Memory B cell (primary cell): Measurements from ENCODE around the gene GREM2.

Experiments
- ATAC-seq: fragments of 150-1000 bp; cut with Tn5 transposase; 2 replicates; pipeline ENCODE4 v1.10.0; 2021; ENCODE audit warnings: low read depth, mild to moderate bottlenecking, moderate library complexity
- DNase-seq, 2 donors: peaks; one replicate each; pipeline ENCODE4 v3.0.0; 2022; ENCODE audit warnings: low spot score in 2 of 2
- H3K27ac Mint-ChIP-seq: one replicate; pipeline ENCODE4 v1.8.0; 2022; ENCODE audit warnings: mild to moderate bottlenecking, moderate library complexity, mixed read lengths
- H3K27me3 Mint-ChIP-seq: one replicate; pipeline ENCODE4 v1.8.0; 2022; ENCODE audit warnings: mixed read lengths
- H3K36me3 Mint-ChIP-seq: one replicate; pipeline ENCODE4 v1.8.0; 2022; ENCODE audit warnings: mild to moderate bottlenecking, mixed read lengths
- H3K4me1 Mint-ChIP-seq: one replicate; pipeline ENCODE4 v1.8.0; 2022; ENCODE audit warnings: mixed read lengths
- H3K4me3 Mint-ChIP-seq: one replicate; pipeline ENCODE4 v1.8.0; 2022; ENCODE audit warnings: mild to moderate bottlenecking, moderate library complexity, mixed read lengths
- H3K9me3 Mint-ChIP-seq: one replicate; pipeline ENCODE4 v1.8.0; 2022; ENCODE audit warnings: mixed read lengths

GREM2 gene

GRCh38 chr1:240516069-240516468 lies 95.9 kb downstream of the GREM2 start:
- Mint-ChIP-seq H3K36me3 (no peaks in the 10 kb centered on the region), H3K4me3 (no peak overlapping the region), H3K27ac (no peak overlapping the region), H3K9me3 (peaks cover 2% of the 10 kb centered on the region), H3K4me1 (no peaks in the 10 kb centered on the region), H3K27me3 (peaks cover 1% of the 10 kb centered on the region)
- ATAC-seq (no peak), DNase-seq (no peak)

- no peak for ATAC-seq
- Mint-ChIP-seq H3K27ac (no peak overlapping the region), H3K36me3 (no peaks in the 10 kb centered on the region), H3K9me3 (peaks cover 2% of the 10 kb centered on the region), H3K4me3 (no peak overlapping the region), H3K4me1 (no peaks in the 10 kb centered on the region), H3K27me3 (peaks cover 1% of the 10 kb centered on the region)
- DNase-seq: no peak
Measured at GRCh38 chr1:240515505-240515904, 96.5 kb downstream of the GREM2 start.

- Mint-ChIP-seq H3K9me3 (peaks cover 2% of the 10 kb centered on the region), H3K4me3 (no peak overlapping the region), H3K4me1 (no peaks in the 10 kb centered on the region), H3K27me3 (peaks cover 3% of the 10 kb centered on the region), H3K36me3 (no peaks in the 10 kb centered on the region), H3K27ac (no peak overlapping the region)
- ATAC-seq (no peak), DNase-seq (no peak)
Measured at GRCh38 chr1:240511789-240512188, 100.2 kb downstream of the GREM2 start.

DNA sequence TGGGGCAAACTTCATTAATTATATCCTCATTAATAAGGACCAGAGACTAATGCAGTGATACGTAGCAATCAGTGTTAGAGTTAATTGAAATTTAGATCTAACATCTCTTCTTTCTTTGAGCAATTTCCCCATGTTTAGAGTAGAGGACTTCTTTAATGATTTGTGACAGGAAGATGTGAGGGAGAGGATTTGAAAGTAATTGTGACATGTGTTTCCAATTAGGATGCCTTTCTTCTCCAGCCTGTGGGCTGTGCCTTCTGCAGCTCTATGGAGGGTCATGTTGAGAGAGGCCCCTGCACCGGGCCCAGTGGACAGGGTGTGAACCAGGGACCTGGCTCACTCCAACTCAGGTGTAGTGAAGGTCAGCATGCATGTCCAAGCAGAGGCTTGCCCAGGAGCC lies 103.0 kb downstream of the GREM2 start:
- no peak for DNase-seq
- H3K27me3 Mint-ChIP-seq: peaks cover 3% of the 10 kb centered on the region
- no peaks in the 10 kb centered on the region for H3K36me3 Mint-ChIP-seq
- no peak overlapping the region for H3K4me3 Mint-ChIP-seq
- no peaks in the 10 kb centered on the region for H3K4me1 Mint-ChIP-seq
- ATAC-seq: no peak
- H3K27ac Mint-ChIP-seq: no peak overlapping the region
- H3K9me3 Mint-ChIP-seq: peaks cover 2% of the 10 kb centered on the region

DNA sequence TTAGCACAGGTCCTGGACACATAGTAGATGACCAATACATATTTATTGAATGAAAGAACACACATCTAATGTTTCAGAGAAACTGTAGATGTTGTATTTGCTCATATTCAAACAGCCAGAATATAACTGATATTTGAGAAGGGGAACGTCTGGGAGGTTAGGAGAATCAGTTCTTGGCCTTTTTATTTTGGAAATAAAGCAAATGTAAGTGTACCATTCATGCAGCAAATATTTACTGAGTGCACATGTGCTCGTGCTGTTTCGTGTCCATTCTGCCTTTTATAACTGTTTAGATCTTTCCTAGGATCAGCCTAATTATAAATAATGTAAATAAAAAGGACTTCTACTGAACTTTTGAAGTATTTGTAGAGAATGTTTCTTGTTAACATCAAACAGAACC lies 103.8 kb downstream of the GREM2 start:
- peaks cover 3% of the 10 kb centered on the region for H3K27me3 Mint-ChIP-seq
- H3K9me3 Mint-ChIP-seq: peaks cover 2% of the 10 kb centered on the region
- no peak overlapping the region for H3K27ac Mint-ChIP-seq
- no peak overlapping the region for H3K4me3 Mint-ChIP-seq
- DNase-seq (no peak), ATAC-seq (no peak)
- no peaks in the 10 kb centered on the region for H3K36me3 Mint-ChIP-seq
- H3K4me1 Mint-ChIP-seq: no peaks in the 10 kb centered on the region

DNA sequence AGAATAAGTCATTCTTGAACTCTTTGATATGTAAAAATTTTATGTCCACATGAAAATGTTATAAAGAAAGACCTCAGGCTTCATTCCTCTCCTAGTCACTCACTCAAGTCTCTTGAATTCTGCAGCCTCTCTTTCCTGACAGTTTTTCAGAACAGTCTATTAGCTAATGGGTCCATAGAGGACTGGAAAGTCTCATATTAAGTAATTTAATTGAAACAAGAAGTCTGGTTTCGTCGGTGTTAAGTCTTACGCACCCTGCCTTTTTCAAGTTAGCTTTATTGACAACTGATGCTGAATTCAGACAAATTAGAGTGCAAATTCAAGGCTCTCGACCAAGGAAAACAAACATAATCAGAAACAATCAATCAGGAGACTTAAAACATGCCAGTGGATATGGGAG lies 105.8 kb downstream of the GREM2 start:
- Mint-ChIP-seq H3K27me3 (peaks cover 2% of the 10 kb centered on the region), H3K4me1 (no peaks in the 10 kb centered on the region), H3K27ac (no peak overlapping the region), H3K9me3 (no peaks in the 10 kb centered on the region), H3K36me3 (no peaks in the 10 kb centered on the region), H3K4me3 (no peak overlapping the region)
- DNase-seq: no peak
- no peak for ATAC-seq

DNA sequence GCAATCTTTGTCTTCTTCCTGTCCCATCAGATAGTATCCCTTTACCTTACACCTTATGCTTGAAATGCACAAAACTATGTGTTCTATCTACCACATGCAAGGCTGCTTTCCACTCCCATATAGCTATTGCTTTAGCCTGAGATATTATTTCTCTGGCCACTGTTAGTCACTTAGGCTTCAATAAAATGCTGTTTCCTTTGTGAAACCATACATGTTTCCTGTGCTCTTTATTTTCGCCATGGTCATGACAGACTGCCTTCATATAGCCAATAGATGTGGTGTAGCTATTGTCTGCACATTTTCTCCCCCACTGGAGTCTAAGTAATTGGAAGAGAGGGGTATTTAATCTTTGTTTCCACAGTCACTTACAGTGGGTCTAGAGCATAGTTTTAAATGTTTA lies 108.4 kb downstream of the GREM2 start:
- DNase-seq: no peak
- ATAC-seq: no peak
- no peaks in the 10 kb centered on the region for H3K9me3 Mint-ChIP-seq
- H3K36me3 Mint-ChIP-seq: no peaks in the 10 kb centered on the region
- H3K27ac Mint-ChIP-seq: no peak overlapping the region
- no peak overlapping the region for H3K4me3 Mint-ChIP-seq
- peaks cover 2% of the 10 kb centered on the region for H3K27me3 Mint-ChIP-seq
- no peaks in the 10 kb centered on the region for H3K4me1 Mint-ChIP-seq

- no peak for DNase-seq
- Mint-ChIP-seq H3K36me3 (no peaks in the 10 kb centered on the region), H3K9me3 (no peaks in the 10 kb centered on the region), H3K4me3 (no peak overlapping the region), H3K27me3 (peaks cover 2% of the 10 kb centered on the region), H3K4me1 (no peaks in the 10 kb centered on the region), H3K27ac (no peak overlapping the region)
- no peak for ATAC-seq
Measured at GRCh38 chr1:240503036-240503435, 108.9 kb downstream of the GREM2 start.

DNA sequence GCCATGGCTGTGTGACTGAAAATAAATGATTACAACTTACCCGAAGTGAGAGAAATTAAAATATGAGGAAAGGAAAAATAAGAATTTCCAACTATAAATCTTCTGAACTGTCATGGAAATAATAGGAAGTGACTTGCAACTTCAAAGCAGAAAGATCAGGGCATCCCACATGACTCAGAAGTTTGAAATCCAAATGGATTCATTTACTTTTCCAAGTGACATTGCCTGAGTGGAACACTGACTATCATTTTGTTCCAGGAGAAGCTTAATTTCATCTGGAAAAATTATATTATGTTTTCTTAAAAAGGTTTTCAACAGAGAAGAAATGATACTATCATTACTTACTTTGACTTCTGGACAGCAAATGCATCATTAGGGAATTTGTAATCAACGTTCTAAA lies 110.8 kb downstream of the GREM2 start:
- Mint-ChIP-seq H3K27ac (no peak overlapping the region), H3K27me3 (no peaks in the 10 kb centered on the region), H3K9me3 (peaks cover 3% of the 10 kb centered on the region), H3K4me1 (no peaks in the 10 kb centered on the region), H3K36me3 (no peaks in the 10 kb centered on the region), H3K4me3 (no peak overlapping the region)
- ATAC-seq: no peak
- no peak for DNase-seq

- H3K36me3 Mint-ChIP-seq: no peaks in the 10 kb centered on the region
- H3K27ac Mint-ChIP-seq: no peak overlapping the region
- DNase-seq (no peak), ATAC-seq (no peak)
- no peaks in the 10 kb centered on the region for H3K4me1 Mint-ChIP-seq
- H3K4me3 Mint-ChIP-seq: no peak overlapping the region
- H3K27me3 Mint-ChIP-seq: no peaks in the 10 kb centered on the region
- peaks cover 3% of the 10 kb centered on the region for H3K9me3 Mint-ChIP-seq
Measured at GRCh38 chr1:240500647-240501046, 111.3 kb downstream of the GREM2 start.

GRCh38 chr1:240499012-240499411 lies 112.9 kb downstream of the GREM2 start:
- Mint-ChIP-seq H3K36me3 (no peaks in the 10 kb centered on the region), H3K4me1 (no peaks in the 10 kb centered on the region), H3K27ac (no peak overlapping the region), H3K4me3 (no peak overlapping the region), H3K27me3 (no peaks in the 10 kb centered on the region), H3K9me3 (peaks cover 3% of the 10 kb centered on the region)
- ATAC-seq (no peak), DNase-seq (no peak)

DNA sequence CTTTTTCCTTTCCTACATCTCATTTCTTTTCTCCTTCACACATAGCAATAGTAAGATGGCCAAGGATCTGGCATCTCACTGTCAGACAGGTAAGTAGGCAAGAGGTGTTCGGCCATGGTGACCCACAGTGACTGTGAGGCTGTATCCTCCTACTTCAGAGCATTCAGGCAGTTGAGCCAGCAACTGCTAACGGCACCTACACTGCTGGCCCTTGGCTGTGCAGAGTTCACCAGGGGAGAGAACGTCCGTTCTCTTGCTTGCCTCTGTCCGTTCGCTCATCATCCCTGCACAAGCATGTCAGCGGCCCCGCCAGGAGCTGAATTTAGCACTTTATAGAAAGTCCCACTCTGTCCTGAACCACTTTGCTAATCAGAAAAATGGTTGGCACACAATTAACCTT lies 113.6 kb downstream of the GREM2 start:
- Mint-ChIP-seq H3K4me3 (no peak overlapping the region), H3K9me3 (peaks cover 3% of the 10 kb centered on the region), H3K27me3 (no peaks in the 10 kb centered on the region)

GRCh38 chr1:240497908-240498307 lies 114.0 kb downstream of the GREM2 start:
- ATAC-seq (no peak), DNase-seq (no peak)
- peaks cover 3% of the 10 kb centered on the region for H3K9me3 Mint-ChIP-seq
- no peaks in the 10 kb centered on the region for H3K4me1 Mint-ChIP-seq
- no peak overlapping the region for H3K27ac Mint-ChIP-seq
- no peak overlapping the region for H3K4me3 Mint-ChIP-seq
- H3K27me3 Mint-ChIP-seq: no peaks in the 10 kb centered on the region
- H3K36me3 Mint-ChIP-seq: no peaks in the 10 kb centered on the region

More for the DNA sequence above, 113.6 kb downstream of the GREM2 start:
- H3K4me1 Mint-ChIP-seq: no peaks in the 10 kb centered on the region
- H3K36me3 Mint-ChIP-seq: no peaks in the 10 kb centered on the region
- DNase-seq (no peak), ATAC-seq (no peak)
- H3K27ac Mint-ChIP-seq: no peak overlapping the region

- no peaks in the 10 kb centered on the region for H3K27me3 Mint-ChIP-seq
- peaks cover 3% of the 10 kb centered on the region for H3K9me3 Mint-ChIP-seq
- H3K36me3 Mint-ChIP-seq: no peaks in the 10 kb centered on the region
- no peak overlapping the region for H3K4me3 Mint-ChIP-seq
- ATAC-seq (no peak), DNase-seq (no peak)
- no peak overlapping the region for H3K27ac Mint-ChIP-seq
- H3K4me1 Mint-ChIP-seq: no peaks in the 10 kb centered on the region
Measured at GRCh38 chr1:240496941-240497340, 115.0 kb downstream of the GREM2 start.

- no peaks in the 10 kb centered on the region for H3K36me3 Mint-ChIP-seq
Measured at GRCh38 chr1:240496356-240496755, 115.6 kb downstream of the GREM2 start.

GRCh38 chr1:240495601-240496000 lies 116.4 kb downstream of the GREM2 start:
- DNase-seq (no peak), ATAC-seq (no peak)
- H3K9me3 Mint-ChIP-seq: peaks cover 7% of the 10 kb centered on the region
- no peaks in the 10 kb centered on the region for H3K27me3 Mint-ChIP-seq
- H3K4me3 Mint-ChIP-seq: no peak overlapping the region
- no peaks in the 10 kb centered on the region for H3K4me1 Mint-ChIP-seq
- no peak overlapping the region for H3K27ac Mint-ChIP-seq
- H3K36me3 Mint-ChIP-seq: no peaks in the 10 kb centered on the region

More at GRCh38 chr1:240496356-240496755, 115.6 kb downstream of the GREM2 start:
- H3K9me3 Mint-ChIP-seq: peaks cover 5% of the 10 kb centered on the region
- DNase-seq (no peak), ATAC-seq (no peak)
- no peaks in the 10 kb centered on the region for H3K4me1 Mint-ChIP-seq
- H3K27me3 Mint-ChIP-seq: no peaks in the 10 kb centered on the region
- H3K27ac Mint-ChIP-seq: no peak overlapping the region
- no peak overlapping the region for H3K4me3 Mint-ChIP-seq
